ENCODE data around the gene PICALM.
A peak's percentile ranks its signal among the peaks of the same experiment; 100 is the strongest.
"Not testable (repeated sequence)": the region's sequence is repeated elsewhere in the genome, so short reads cannot be mapped to it uniquely, and the experiment has no call there.

Gene PICALM

DNA sequence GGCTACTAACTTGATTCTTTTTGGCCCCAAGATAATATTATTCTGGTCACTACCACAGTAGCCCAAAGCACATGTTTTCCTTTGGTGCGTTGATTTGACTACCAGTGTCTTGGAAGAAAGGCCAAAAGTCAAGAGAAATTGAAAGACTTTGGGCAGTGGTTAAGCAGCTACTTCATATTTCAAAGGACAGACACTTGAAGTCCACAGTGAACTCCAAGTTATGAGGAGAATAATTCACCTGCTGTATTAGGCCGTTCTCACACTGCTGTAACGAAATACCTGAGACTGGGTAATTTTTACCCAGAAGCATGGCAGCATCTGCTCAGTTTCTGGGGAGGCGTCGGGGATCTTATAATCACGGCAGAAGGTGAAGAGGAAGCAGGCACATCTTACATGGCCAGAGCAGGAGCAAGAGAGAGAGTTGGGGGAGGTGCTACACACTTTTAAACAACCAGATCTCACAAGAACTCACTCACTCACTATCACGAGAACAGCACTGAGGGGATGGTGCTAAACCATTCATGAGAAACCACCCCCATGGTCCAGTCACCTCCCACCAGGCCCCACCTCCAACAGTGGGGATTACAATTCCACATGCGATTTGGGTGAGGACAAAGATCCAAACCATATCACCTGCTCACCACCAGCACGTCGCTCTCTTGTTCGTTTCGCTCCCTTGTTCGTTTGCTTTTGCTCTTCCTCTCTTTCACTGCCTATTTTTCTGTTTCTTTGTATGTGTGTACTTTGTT lies 40.2 kb upstream of the PICALM start:
- H3K4me3 ChIP-seq (ENCODE audit: low read length) = no peak overlapping the region
- TF ChIP-seq, protein P1, sequence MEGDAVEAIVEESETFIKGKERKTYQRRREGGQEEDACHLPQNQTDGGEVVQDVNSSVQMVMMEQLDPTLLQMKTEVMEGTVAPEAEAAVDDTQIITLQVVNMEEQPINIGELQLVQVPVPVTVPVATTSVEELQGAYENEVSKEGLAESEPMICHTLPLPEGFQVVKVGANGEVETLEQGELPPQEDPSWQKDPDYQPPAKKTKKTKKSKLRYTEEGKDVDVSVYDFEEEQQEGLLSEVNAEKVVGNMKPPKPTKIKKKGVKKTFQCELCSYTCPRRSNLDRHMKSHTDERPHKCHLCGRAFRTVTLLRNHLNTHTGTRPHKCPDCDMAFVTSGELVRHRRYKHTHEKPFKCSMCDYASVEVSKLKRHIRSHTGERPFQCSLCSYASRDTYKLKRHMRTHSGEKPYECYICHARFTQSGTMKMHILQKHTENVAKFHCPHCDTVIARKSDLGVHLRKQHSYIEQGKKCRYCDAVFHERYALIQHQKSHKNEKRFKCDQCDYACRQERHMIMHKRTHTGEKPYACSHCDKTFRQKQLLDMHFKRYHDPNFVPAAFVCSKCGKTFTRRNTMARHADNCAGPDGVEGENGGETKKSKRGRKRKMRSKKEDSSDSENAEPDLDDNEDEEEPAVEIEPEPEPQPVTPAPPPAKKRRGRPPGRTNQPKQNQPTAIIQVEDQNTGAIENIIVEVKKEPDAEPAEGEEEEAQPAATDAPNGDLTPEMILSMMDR (conservative IDR thresholded peaks at IDR 0.05; ENCODE audit: low read length) = no peak
- DNase-seq (ENCODE audit: low read depth) = no peak

DNA sequence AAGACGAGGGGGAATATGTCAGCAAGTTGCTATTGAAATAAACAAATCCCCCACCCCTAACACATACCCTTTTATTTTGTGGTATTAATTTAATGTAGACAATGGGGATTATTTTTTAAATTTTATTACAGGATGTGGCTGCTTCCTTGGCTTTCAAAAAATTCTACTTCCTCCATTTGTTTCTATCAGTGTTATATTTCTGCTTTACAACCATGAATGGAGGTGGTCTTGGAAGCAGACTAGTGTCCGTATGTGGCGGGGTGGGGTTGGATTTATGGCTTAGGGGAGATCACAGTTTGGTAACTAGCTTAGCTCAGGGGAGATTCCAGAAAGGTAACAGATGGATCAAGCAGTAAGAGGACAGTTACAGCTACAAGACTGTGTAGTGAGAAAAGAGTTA lies 39.3 kb upstream of the PICALM start:
- H3K4me3 ChIP-seq (ENCODE audit: low read length) = no peak overlapping the region

DNA sequence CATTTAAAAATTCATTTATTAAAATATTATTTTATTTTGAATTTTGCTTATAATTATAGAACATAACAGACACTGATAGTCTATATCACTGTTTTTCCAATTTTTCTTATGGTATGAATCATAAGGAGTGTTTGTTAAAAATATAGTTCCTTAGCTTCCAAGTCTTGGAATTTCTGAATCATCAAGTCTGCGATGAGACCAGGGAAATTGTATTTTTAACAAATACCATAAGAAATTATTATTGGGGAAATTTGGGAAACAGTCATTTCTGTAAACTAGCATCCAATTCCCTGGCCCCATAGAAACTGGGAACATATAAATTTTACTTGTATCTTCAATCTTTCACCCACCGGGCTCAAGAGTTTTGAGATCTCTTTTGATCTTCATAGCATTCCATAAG lies 38.0 kb upstream of the PICALM start:
- peak; percentile 14 for DNase-seq (ENCODE audit: low read depth)
- no peak overlapping the region for H3K4me3 ChIP-seq (ENCODE audit: low read length)
- TF ChIP-seq, protein P1 (conservative IDR thresholded peaks at IDR 0.05; ENCODE audit: low read length) = no peak

More for the DNA sequence above, 39.3 kb upstream of the PICALM start:
- TF ChIP-seq, protein P1 (conservative IDR thresholded peaks at IDR 0.05; ENCODE audit: low read length) = no peak
- DNase-seq (ENCODE audit: low read depth) = no peak

DNA sequence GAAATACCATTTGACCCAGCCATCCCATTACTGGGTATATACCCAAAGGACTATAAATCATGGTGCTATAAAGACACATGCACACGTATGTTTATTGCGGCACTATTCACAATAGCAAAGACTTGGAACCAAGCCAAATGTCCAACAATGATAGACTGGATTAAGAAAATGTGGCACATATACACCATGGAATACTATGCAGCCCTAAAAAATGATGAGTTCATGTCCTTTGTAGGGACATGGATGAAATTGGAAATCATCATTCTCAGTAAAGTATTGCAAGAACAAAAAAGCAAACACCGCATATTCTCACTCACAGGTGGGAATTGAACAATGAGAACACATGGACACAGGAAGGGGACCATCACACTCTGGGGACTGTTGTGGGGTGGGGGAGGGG lies 37.1 kb upstream of the PICALM start:
- H3K4me3 ChIP-seq (ENCODE audit: low read length); DNase-seq (ENCODE audit: low read depth): not testable (repeated sequence)

- not testable (repeated sequence) for DNase-seq (ENCODE audit: low read depth); H3K4me3 ChIP-seq (ENCODE audit: low read length)
These were observed 36.7 kb upstream of the PICALM start for GRCh38 chr11:86105601-86106000.

DNA sequence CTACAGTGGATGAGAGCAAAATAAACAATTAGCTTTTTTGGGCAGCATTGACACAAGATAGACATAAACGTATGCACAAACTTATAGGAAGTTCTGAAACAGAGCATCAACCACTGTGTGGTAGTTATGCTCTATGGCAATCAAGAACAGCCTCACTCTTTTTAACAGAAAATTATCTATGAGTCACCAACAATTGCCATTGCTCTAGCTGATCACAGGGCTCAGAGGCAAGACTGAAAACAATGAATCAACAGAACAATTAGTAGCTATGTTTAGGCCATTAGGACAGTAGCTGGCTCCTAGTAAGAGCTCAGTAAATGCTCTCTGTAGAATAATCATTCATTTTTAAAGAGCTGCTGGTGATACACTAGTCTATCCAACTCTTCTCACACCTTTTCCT lies 34.9 kb upstream of the PICALM start:
- no peak overlapping the region for H3K4me3 ChIP-seq (ENCODE audit: low read length)
- DNase-seq (ENCODE audit: low read depth) = no peak
- TF ChIP-seq, protein P1 (conservative IDR thresholded peaks at IDR 0.05; ENCODE audit: low read length) = no peak

DNA sequence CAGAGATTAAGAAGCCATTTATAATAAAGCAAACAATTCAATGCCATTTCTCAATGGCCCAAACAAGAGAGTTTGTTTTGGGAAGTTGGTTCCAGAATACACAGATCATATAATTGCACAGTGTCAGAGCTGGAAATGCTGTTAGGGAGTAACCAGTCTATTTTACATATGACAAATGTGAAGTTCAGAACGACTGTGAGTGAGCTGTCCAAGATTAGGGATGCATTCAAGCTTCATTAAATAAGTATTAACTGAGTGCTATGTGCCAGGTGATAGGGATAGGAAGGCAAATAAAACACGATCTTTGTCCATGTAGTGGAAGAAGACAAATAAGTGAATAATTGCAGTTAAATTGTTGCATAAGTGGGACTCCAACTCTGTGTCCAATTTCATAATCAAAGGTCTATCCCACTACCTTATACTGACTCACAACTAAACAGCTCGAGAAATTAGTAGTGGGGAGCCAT lies 33.1 kb upstream of the PICALM start:
- no peak overlapping the region for H3K4me3 ChIP-seq (ENCODE audit: low read length)
- TF ChIP-seq, protein P1 (conservative IDR thresholded peaks at IDR 0.05; ENCODE audit: low read length) = no peak
- DNase-seq (ENCODE audit: low read depth) = peak; percentile 47

DNA sequence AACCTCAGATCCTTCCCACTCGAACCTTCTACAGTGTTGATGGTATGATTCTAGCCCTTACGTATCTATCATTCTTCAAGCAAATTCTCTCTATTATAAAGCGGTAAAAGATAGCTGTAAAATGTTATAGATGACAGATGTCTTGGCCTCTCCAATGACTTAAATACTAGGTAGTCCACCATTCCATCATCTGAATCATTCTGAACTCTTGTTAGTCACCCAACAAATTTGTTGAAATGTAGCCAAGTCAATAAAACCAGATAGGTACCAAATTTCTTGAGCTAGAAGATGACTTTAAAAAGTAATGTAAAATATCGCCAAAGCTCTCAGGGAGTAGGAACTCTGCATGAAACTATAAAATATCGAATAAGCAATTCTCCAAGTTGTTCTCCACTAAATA lies 32.6 kb upstream of the PICALM start:
- TF ChIP-seq, protein P1 (conservative IDR thresholded peaks at IDR 0.05; ENCODE audit: low read length) = no peak
- peak; percentile 18 for DNase-seq (ENCODE audit: low read depth)
- H3K4me3 ChIP-seq (ENCODE audit: low read length) = no peak overlapping the region
